ENCODE results near the gene GUF1.

The GUF1 gene, protein sequence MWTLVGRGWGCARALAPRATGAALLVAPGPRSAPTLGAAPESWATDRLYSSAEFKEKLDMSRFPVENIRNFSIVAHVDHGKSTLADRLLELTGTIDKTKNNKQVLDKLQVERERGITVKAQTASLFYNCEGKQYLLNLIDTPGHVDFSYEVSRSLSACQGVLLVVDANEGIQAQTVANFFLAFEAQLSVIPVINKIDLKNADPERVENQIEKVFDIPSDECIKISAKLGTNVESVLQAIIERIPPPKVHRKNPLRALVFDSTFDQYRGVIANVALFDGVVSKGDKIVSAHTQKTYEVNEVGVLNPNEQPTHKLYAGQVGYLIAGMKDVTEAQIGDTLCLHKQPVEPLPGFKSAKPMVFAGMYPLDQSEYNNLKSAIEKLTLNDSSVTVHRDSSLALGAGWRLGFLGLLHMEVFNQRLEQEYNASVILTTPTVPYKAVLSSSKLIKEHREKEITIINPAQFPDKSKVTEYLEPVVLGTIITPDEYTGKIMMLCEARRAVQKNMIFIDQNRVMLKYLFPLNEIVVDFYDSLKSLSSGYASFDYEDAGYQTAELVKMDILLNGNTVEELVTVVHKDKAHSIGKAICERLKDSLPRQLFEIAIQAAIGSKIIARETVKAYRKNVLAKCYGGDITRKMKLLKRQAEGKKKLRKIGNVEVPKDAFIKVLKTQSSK

GRCh38 chr4:44678094-44679041 is at the start of gene GUF1:
Gene GUF1 (plus strand): TSS chr4:44678420. CDS start chr4:44678623, 203 bp downstream.
- peak; percentile 86 for DNase-seq

DNA sequence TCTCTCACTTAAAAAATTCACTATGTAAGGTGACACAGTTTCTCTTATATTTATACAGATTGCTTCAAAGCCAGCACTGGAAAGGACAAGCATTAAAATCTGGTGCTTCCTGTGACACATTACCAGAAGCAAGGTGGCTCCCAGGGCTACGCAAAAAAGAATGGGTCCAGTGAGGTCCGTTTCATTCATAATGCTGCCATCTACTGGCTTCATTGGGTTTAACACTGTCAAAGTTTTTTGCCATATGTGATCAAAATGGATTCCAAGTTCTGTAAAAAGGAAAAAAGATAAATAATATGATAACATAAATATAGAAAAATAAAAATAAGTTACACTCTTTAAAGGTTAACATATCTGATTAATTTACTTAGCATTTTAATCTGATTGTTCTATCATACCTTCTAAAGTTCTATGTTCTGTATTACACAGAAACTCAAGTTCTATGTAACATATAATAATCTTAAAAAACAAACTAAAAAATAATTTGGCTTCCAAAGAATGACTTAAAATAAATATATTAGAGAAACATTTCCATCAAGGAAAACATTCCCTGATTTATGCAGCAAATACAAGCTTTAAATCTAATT is 48.8 kb upstream of the GUF1 start:
- peak; percentile 2 for DNase-seq

DNA sequence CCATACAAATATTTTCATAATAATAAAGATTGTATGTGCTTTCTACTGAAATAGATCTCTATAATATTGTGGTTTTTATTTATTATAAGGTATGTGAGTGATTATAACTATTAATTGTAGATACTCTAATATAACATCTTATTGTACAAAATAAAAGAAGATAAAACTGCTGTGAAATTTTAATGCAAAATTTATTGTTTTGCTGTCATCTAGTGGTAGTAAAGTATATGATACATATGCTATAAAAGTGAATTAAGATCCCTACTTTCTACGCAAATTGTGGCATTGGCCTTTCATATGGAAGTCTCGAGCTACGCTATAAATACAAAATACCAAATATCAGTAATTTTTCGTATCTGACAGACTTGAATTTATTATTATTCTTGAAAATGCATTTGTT is 46.1 kb upstream of the GUF1 start:
- DNase-seq, result no peak

- DNase-seq, result no peak
Measured at GRCh38 chr4:44632733-44633132, 45.5 kb upstream of the GUF1 start.

DNA sequence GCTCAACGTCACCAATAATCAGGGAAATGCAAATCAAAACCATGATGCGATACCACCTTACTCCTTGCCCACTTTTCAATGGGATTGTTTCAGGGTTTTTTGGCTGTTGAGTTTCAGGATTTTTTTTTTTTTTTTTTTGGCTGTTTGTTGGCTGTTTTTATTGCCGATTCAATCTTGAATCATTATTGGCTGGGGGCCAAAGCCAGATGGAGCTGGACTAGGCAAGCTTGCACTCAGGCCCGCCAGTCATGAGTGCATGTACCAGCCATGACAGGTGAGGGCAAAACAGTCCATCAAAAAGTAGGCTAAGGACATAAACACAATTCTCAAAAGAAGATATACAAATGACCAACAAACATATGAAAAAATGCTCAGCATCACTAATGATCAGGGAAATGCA is 40.1 kb upstream of the GUF1 start:
- no peak for DNase-seq

- no peak for DNase-seq
Measured at GRCh38 chr4:44646151-44646550, 32.1 kb upstream of the GUF1 start.

GRCh38 chr4:44651425-44651824 is 26.8 kb upstream of the GUF1 start, which contains the start of gene YIPF7:
Gene YIPF7 (minus strand): TSS chr4:44651625. CDS start chr4:44650100, 1,525 bp downstream.
- DNase-seq, result no peak

DNA sequence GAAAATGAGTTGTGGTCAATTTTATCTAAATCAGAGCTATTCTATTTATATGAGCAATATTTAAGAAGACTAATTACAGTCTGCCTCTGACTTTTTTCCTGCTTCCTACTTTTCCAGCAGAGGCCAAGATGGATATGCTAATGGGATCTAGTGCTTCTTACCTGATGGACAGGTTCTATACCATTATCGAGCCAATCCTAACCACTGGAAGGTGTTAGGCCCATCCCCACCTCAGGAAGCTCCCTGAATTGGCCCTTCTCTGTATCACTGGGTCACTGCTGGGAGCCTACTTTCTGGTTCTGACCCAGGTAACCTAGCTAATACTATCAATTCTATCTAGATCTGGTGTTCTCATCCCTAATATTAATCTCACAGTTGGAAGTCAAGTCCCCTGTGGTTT is 26.2 kb upstream of the GUF1 start:
- DNase-seq, result no peak

GRCh38 chr4:44660396-44660795 is 17.8 kb upstream of the GUF1 start:
- no peak for DNase-seq

DNA sequence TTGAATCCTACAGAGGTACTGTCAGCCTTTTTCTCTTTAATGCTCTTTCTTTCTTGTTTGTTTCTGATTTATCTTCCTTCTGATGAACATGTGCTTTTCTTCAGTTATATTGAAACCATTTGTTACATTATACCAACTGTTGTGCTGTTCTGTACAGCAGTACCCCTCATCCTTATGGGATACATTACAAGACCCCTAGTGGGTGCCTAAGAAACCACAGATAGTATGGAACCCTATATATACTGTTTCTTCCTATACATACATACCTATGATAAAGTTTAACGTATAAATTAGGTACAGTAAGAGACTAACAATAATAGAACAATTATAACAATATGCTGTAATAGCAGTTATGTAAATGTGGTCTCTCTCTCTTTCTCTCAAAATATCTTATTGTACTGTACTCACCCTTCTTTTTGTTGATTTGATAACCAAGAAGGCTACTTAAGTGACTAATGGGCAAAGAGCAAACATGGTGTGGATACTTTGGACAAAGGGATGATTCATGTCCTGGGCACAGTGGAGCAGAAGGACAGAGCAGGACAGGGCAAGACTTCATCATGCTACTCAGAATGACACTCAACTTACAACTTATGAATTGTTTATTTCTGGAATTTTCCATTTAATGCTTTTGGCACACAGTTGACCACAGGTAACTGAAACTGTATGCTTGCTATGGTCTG is 16.1 kb upstream of the GUF1 start:
- DNase-seq, result no peak

DNA sequence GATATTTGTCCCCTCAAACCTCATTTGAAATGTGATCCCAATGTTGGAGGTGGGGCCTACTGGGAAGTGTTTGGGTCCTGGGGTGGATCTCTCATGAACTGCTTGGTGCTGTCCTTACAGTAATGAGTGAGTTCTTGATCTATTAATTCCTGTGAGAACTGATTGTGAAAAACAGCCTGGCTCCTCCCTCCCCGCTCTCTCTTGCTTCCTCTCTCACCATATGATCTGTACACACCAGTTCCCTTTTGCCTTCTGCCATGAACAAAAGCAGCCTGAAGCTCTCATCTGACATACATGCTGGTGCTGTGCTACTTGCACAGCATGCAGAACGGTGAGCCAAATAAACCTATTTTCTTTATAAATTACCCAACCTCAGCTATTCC is 15.6 kb upstream of the GUF1 start:
- no peak for DNase-seq

- DNase-seq, result no peak
Measured at GRCh38 chr4:44663539-44664263, 14.5 kb upstream of the GUF1 start.

GRCh38 chr4:44668526-44668925 is 9.7 kb upstream of the GUF1 start:
- DNase-seq, result no peak

DNA sequence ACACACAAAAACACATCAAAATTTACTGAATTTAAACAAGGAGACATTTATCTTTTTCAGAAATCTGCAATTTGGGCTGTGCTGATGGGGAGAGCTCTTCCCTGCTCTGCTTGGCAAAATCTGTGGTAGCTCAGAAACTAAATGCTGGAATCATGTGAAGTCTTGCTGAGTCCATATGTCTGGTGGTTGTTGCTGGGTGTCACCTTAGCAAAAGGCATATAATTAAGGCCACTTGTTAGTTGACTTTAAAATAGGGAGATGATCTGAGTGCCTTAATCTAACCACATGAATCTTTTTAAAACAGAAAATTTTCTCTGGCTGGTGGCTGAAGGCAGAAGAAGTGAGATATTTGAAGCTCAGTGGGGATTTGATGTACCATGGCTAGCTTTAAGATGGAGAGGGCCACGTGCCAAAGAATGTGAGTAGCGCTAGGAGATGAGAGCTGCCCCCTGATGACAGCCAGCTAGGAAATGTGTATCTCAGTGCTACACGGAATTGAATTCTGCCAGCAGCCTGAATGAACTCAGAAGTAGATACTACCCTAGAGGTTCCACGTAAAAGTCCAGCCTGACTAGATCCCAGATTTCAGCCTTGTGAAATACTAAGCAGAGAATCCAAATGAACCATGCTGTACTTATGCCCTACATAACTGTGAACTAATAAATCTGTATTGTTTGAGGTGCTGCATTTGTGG is 7.6 kb upstream of the GUF1 start:
- DNase-seq, result no peak

- no peak for DNase-seq
Measured at GRCh38 chr4:44671636-44672035, 6.6 kb upstream of the GUF1 start.

- no peak for DNase-seq
Measured at GRCh38 chr4:44674471-44674870, 3.7 kb upstream of the GUF1 start.

GRCh38 chr4:44675366-44675765 is 2.9 kb upstream of the GUF1 start:
- DNase-seq, result no peak

DNA sequence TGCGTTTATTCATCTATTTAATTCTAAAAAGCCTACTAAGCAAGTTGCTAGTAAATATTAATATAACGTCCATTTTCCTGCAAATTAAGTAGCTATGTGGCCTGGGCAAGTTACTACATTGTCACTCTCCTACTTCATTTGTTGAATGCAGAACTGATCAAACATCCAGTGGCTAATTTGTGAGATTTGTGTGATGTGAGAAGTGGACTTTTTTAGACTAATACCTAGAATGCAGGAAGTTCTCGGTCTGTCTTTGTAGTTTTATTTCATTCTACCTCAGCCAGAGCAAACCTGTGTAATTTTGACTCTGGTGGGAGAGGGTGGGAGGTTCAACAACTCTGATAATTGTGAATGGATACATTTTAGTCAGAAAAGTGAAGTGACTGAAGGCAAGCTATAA is 840 bp downstream of the GUF1 start:
- DNase-seq, result no peak

DNA sequence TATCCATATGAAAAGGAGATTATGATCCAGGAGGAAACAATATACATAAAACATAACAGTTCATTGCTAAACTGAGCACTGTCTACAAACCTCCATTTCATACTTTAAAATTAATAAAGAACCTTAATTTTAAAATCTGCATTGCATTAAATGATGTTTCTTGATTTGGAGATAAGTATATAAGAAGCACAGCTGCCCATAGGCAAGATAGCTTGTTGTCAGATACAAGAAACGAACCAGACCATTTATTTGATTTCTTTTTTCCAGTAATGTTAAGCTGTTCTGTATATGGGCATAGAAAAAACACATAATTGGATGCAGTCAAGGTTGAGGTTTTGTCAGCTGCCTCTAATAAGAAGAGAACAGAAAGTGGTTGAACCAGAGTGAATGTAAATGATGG is 6.4 kb downstream of the GUF1 start:
- DNase-seq, result no peak

- DNase-seq, result no peak
Measured at GRCh38 chr4:44700427-44700826, 22.2 kb downstream of the GUF1 start.

DNA sequence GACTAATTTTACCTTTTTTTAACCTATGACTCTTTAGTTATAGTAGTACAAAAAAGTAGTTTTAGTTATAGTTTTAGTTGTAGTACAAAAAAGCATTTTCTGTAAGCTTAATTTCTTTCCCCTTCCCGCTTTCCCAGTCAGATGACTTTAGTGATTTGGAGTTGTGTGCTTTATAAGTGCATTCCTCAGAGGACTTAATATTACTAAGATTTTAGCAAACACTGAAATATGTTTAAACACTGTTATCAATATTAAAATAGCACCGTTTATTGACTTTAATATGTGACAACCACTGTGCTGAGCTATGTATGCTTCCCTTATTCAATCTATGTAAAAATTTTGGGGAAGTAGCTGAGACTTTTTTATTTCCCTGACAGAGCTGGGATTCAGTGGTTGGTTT is 22.8 kb downstream of the GUF1 start:
- no peak for DNase-seq
